ENCODE results near the gene RNF26. TPM values are rescaled to one million over a fixed set of nuclear protein-coding genes. Genes with fewer than 3 reads are reported as not detected.

Gene RNF26
- total and polyA plus RNA-seq, 10 of the 15 experiments (the other 5 are each of a cell fraction or from before 2014, with no cell fraction given) = 2.8 to 54.5 (median 17.7) TPM

DNA sequence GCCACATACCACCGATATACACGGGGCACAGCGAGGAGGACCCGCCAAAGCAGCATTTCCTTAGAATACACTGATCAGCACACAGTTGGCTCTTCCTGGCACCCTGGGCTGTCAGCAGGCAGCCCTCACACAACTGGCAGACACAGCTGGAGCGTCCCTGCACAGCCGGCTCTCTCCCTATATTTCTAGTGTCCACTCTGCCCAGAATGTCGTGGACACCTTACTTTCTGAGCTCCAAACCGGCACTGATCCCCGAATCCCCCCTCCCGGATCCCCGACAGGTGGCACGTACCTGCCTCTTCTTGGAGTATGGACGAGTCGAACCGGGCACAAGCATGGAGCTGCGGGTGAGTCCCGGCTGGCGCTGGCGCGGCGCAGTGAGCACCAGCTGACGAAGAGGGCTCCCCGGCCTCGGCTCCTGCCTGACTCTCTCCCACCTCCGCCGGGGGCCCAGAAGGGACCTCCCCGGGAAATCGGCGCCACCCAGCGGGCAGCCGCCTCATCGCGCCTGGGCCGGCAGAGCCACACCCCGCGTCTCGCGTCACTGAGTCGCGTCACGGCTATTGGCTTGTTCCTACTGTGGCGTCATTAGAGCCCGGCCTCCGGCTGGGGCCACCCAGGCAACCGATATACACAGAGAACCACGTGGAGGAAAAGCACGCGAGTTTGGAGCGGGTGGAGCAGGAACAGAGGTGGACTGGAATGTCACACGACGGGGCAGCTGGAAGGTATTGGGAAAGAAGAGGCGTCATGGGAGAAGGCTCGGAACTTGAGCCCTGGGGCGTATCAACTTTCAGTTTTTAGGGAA lies 47.1 kb downstream of the RNF26 start, which contains the start of gene USP2 (continued):
- TF ChIP-seq, protein P1, sequence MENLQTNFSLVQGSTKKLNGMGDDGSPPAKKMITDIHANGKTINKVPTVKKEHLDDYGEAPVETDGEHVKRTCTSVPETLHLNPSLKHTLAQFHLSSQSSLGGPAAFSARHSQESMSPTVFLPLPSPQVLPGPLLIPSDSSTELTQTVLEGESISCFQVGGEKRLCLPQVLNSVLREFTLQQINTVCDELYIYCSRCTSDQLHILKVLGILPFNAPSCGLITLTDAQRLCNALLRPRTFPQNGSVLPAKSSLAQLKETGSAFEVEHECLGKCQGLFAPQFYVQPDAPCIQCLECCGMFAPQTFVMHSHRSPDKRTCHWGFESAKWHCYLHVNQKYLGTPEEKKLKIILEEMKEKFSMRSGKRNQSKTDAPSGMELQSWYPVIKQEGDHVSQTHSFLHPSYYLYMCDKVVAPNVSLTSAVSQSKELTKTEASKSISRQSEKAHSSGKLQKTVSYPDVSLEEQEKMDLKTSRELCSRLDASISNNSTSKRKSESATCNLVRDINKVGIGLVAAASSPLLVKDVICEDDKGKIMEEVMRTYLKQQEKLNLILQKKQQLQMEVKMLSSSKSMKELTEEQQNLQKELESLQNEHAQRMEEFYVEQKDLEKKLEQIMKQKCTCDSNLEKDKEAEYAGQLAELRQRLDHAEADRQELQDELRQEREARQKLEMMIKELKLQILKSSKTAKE (IDR thresholded peaks at IDR 0.05; ENCODE audit: low read depth, poor library complexity, severe bottlenecking) = no peak
- TF ChIP-seq, protein P2, sequence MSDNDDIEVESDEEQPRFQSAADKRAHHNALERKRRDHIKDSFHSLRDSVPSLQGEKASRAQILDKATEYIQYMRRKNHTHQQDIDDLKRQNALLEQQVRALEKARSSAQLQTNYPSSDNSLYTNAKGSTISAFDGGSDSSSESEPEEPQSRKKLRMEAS (IDR thresholded peaks at IDR 0.05; ENCODE audit: low read depth, low read length) = peak; percentile 98
- TF ChIP-seq EED (IDR thresholded peaks at IDR 0.05; ENCODE audit: low read depth) = peak; percentile 21; the same call in 1 of the 2 replicates

DNA sequence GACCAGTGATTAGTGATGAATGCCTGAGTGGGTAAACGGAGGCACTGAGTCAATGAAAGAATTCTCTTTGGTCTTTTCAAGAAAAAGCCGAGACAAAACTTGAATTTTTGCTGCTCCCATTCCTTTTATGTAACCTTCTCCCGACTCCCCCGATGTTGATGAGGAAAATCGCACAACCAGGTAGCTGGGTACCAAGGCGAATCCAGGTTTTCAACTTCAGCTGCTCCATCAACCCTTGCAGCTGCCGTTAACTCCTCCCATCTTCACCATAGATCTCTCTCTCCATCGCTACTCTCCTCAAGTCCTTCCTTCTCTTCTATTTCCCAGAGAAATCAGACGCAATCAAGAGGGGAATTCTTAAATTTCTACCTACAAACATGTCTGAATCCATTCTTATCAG lies 47.8 kb downstream of the RNF26 start:
- ChIA-PET CTCF (interaction anchor here (0.9 to 17.9 kb wide), 8 partner anchors 11 to 95 kb away, joined by 3 to 183 read pairs (median 6); no protein-coding TSS in a partner anchor), RAD21 (ENCODE audit: unreplicated experiment) (interaction anchor here (2.8 kb wide), 1 partner anchor 92 kb away, joined by 8 read pairs; no protein-coding TSS in a partner anchor), SMC1A (ENCODE audit: uncharacterized antibody, unreplicated experiment) (interaction anchor here (1.7 kb wide), 1 partner anchor 27 kb away, joined by 6 read pairs; no protein-coding TSS in a partner anchor), POLR2A (no interaction called here)
- no peaks in the 10 kb centered on the region for H3K36me3 ChIP-seq (ENCODE audit: control insufficient read depth in 2 of 2, insufficient read depth in 2 of 2, low read length in 1 of 2)
- H3K79me2 ChIP-seq (ENCODE audit: control insufficient read depth, insufficient read depth, low read length) = no peaks in the 10 kb centered on the region
- H3K9ac ChIP-seq (ENCODE audit: control insufficient read depth, insufficient read depth, low read length) = no peak overlapping the region
- H4K20me1 ChIP-seq (ENCODE audit: control insufficient read depth, insufficient read depth) = no peaks in the 10 kb centered on the region
- ATAC-seq (no peak), DNase-seq (ENCODE audit: low read depth, low spot score) (no peak), FAIRE-seq (no peak)
- no peaks in the 10 kb centered on the region for H3K9me3 ChIP-seq (replicated peaks; ENCODE audit: control insufficient read depth, insufficient read depth, low read length)
- H3K4me3 ChIP-seq = peak overlapping the region; percentile 18; the same call in 1 of the 2 replicates
- peaks cover 0 to 8% of the 10 kb centered on the region in 2 experiments; a peak in 3 of 4 replicates for H3K27me3 ChIP-seq (replicated peaks in 1 of 2; ENCODE audit: control insufficient read depth in 2 of 2, insufficient read depth in 2 of 2, low read length in 1 of 2)
- WGBS (ENCODE audit: insufficient coverage, insufficient replicate concordance, low lambda C conversion rate, missing lambda C conversion rate) = 37% methylated on average over 9 of the region's 9 CpGs
- intact Hi-C loops (cut with micrococcal nuclease; ENCODE audit: unreplicated experiment) (no loop called here), in situ Hi-C loops (cut with MboI) (no loop called here)
- H3K4me2 ChIP-seq (ENCODE audit: control insufficient read depth, insufficient read depth) = peak overlapping the region; percentile 92
- no peak overlapping the region for H3K27ac ChIP-seq (ENCODE audit: control insufficient read depth, insufficient read depth)
- peak overlapping the region; percentile 74 for H2AFZ ChIP-seq (ENCODE audit: control insufficient read depth, low read depth, low read length)
- no TSS peak for BruUV-seq (replicated peaks)
- TF ChIP-seq KLF5 (IDR thresholded peaks at IDR 0.05; ENCODE audit: partially characterized antibody) (no peak), ZNF384 (IDR thresholded peaks at IDR 0.05; ENCODE audit: borderline replicate concordance, low read depth, low read length) (no peak), RAD21 (IDR thresholded peaks at IDR 0.05; ENCODE audit: insufficient read depth, low read depth, low read length) (no peak), TBL1XR1 (IDR thresholded peaks at IDR 0.05; ENCODE audit: low read depth, low read length) (no peak), CBX3 (IDR thresholded peaks at IDR 0.05; ENCODE audit: borderline replicate concordance, low read depth) (no peak), SP1 (IDR thresholded peaks at IDR 0.05; ENCODE audit: low read depth, low read length) (no peak), CHD2 (IDR thresholded peaks at IDR 0.05; ENCODE audit: borderline replicate concordance, low read depth, low read length) (no peak)
- TF ChIP-seq, protein P3, sequence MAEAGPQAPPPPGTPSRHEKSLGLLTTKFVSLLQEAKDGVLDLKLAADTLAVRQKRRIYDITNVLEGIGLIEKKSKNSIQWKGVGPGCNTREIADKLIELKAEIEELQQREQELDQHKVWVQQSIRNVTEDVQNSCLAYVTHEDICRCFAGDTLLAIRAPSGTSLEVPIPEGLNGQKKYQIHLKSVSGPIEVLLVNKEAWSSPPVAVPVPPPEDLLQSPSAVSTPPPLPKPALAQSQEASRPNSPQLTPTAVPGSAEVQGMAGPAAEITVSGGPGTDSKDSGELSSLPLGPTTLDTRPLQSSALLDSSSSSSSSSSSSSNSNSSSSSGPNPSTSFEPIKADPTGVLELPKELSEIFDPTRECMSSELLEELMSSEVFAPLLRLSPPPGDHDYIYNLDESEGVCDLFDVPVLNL (IDR thresholded peaks at IDR 0.05; ENCODE audit: low read depth, low read length) = no peak
- TF ChIP-seq, protein P4, sequence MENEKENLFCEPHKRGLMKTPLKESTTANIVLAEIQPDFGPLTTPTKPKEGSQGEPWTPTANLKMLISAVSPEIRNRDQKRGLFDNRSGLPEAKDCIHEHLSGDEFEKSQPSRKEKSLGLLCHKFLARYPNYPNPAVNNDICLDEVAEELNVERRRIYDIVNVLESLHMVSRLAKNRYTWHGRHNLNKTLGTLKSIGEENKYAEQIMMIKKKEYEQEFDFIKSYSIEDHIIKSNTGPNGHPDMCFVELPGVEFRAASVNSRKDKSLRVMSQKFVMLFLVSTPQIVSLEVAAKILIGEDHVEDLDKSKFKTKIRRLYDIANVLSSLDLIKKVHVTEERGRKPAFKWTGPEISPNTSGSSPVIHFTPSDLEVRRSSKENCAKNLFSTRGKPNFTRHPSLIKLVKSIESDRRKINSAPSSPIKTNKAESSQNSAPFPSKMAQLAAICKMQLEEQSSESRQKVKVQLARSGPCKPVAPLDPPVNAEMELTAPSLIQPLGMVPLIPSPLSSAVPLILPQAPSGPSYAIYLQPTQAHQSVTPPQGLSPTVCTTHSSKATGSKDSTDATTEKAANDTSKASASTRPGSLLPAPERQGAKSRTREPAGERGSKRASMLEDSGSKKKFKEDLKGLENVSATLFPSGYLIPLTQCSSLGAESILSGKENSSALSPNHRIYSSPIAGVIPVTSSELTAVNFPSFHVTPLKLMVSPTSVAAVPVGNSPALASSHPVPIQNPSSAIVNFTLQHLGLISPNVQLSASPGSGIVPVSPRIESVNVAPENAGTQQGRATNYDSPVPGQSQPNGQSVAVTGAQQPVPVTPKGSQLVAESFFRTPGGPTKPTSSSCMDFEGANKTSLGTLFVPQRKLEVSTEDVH (IDR thresholded peaks at IDR 0.05; ENCODE audit: low read depth, partially characterized antibody) = no peak
- H3K4me1 ChIP-seq (ENCODE audit: control insufficient read depth, insufficient read depth, low read length) = 0 out of 2 replicates have a peak, but pooled peaks cover 3% of the 10 kb centered on the region
